CD4-positive, alpha-beta T cell treated with Interleukin-10 for 1 hour (primary cell): ENCODE data around the gene TMEM131L.
"Not testable (repeated sequence)": the region's sequence is repeated elsewhere in the genome, so short reads cannot be mapped to it uniquely, and the experiment has no call there.

Experiments used
- DNase-seq: peaks from one replicate; pipeline ENCODE4 v3.0.0-alpha.2; 2020

The TMEM131L gene, protein sequence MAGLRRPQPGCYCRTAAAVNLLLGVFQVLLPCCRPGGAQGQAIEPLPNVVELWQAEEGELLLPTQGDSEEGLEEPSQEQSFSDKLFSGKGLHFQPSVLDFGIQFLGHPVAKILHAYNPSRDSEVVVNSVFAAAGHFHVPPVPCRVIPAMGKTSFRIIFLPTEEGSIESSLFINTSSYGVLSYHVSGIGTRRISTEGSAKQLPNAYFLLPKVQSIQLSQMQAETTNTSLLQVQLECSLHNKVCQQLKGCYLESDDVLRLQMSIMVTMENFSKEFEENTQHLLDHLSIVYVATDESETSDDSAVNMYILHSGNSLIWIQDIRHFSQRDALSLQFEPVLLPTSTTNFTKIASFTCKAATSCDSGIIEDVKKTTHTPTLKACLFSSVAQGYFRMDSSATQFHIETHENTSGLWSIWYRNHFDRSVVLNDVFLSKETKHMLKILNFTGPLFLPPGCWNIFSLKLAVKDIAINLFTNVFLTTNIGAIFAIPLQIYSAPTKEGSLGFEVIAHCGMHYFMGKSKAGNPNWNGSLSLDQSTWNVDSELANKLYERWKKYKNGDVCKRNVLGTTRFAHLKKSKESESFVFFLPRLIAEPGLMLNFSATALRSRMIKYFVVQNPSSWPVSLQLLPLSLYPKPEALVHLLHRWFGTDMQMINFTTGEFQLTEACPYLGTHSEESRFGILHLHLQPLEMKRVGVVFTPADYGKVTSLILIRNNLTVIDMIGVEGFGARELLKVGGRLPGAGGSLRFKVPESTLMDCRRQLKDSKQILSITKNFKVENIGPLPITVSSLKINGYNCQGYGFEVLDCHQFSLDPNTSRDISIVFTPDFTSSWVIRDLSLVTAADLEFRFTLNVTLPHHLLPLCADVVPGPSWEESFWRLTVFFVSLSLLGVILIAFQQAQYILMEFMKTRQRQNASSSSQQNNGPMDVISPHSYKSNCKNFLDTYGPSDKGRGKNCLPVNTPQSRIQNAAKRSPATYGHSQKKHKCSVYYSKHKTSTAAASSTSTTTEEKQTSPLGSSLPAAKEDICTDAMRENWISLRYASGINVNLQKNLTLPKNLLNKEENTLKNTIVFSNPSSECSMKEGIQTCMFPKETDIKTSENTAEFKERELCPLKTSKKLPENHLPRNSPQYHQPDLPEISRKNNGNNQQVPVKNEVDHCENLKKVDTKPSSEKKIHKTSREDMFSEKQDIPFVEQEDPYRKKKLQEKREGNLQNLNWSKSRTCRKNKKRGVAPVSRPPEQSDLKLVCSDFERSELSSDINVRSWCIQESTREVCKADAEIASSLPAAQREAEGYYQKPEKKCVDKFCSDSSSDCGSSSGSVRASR (N-terminal part only)

DNA sequence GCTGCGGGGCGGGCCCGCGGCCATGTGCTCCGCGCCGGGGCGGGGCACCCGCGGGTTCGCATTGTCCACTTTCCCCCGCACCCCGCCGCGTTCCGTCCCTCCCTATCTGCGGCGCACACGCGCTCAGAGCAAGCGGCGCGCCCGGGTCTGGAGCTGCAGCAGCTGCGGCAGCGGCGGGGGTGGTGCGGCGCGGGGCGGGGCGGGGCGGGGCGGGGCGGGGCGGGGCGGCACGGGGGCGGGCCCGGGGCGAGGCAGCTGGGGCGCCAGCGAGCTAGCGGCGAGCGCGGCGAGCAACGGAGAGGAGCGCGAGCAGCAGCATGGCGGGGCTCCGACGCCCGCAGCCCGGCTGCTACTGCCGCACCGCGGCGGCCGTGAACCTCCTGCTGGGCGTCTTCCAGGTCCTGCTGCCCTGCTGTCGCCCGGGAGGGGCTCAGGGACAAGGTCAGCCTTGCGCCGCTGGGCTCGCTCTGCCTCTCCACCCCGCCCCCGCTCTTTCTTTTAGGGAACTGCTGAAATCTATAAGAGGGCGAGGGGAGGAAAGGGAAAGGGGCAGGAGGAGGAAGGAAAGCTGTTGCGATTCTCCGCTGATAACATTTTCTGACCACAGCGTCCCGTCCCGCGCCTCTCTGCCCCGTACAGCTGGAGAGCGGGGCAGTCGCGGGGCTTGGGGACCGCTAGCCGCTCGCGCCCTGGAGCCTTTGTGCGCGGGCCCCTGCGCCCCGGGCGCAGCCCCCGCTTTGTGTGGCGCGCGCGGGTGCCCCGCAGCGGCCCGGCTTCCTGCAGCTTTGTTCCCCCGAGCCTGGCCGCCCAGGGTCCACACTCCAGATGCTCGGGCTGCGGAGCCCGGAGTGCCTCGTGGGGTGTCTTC, at the start of gene TMEM131L:
Gene TMEM131L (plus strand): TSS at position 280 of the 868 bp plus-strand sequence. CDS start 38 bp downstream, at position 318.
- DNase-seq: peak; percentile 82

DNA sequence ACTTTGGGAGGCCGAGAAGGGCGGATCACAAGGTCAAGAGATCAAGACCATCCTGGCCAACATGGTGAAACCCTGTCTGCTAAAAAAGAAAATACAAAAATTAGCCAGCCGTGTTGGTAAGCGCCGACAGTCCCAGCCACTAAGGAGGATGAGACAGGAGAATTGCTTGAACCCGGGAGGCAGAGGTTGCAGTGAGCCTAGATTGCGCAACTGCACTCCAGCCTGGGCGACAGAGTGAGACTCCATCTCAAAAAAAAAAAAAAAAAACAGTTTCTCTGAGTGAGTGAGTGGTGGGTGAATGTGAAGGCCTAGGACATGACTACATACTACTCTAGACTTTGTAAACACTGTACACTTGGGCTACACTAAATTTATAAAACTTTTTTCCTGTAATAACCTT, 49.7 kb upstream of the TMEM131L start:
- not testable (repeated sequence) for DNase-seq

DNA sequence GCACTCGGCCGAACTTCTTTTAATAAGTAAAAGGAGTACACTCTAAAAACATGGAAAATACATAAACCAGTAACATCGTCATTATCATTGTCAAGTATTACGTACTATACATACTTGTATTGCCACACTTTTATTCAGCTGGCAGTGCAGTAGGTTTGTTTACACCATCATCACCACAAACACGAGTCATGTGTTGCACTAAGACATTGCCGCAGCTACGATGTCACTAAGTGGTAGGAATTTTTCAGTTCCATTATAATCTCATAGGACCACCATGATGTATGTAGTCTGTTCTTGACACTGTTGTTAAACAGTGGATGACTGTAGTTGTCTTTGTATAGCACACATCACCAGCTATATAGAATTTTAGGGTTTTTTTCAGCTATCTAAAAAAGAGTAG, 48.0 kb upstream of the TMEM131L start:
- no peak for DNase-seq

DNA sequence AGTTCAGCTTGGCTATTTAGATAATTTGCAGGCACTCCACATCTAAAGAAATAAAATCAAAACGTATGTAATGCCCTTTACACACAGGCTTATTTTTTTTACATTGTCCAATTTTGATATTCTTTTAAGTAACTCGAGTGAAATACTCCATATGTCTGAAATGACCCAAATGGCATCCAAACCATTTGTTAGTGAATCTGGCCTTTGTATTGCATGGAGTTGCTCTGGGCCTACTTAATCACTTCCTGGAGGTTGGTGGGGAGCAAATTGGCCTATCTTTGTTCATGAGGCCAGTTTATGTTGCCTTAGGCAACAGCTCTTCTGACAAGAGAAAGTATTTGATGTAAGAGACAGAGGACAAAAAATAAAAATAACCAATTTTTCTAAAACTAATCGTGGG, 47.6 kb upstream of the TMEM131L start:
- DNase-seq: no peak

DNA sequence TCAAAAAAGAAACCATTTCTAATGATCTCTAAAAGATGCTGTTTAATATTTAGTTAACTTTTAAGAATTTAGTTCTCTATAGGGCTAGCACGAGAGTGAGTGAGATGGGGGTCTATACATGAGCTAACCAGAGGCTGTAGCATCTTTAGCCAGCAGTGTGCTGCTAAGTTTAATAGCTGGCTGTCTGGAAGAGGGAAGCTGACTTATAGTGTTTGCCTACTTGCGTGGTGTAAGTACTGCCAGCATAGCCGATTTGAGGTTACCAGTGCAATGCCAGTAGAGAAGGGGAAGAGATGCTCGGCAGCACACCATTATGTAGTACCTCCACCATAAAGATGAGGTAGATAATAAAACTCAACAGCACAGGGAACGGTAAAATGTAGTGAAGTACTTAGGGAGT, 47.1 kb upstream of the TMEM131L start:
- no peak for DNase-seq

DNA sequence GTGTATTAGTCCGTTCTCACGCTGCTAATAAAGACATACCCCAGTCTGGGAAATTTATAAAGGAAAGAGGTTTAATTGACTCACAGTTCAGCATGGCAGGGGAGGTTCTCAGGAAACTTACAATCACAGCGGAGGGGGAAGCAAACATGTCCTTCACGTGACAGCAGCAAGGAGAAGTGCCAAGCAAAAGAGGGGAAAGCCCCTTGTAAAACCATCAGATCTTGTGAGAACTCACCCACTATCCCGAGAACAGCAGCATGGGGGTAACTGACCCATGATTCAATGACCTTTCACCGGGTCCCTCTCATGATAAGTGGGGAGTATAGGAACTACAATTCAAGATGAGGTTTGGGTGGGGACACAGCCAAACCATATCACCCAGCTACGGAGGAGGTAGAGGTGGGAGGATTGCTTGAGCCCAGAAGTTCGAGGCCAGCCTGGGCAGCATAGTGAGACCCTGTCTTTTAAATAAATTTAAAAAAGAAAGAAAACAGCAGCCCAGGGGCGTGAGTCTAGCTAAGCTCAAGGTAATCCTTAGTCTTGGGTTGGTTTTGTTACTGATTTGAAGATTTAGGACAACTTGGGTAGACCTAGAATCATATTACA, 46.4 kb upstream of the TMEM131L start:
- no peak for DNase-seq

DNA sequence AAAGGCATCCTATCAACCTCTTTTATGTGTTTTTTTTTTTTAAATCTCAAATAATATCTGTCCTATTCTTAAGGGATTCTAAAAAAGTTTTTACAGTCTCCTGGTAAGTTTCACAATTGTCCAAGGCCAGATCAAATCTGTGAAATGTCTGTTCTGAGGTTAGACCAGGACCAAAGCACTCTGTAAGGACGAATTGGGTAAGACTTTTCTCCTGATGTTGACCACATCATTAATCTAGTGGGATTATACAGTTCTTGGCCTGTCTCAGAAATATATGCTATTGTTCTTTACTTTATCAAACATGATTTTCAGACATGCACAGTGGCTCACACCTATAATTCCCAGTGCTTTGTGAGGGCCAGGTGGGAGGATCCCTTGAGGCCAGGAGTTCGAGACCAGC, 45.8 kb upstream of the TMEM131L start:
- no peak for DNase-seq

DNA sequence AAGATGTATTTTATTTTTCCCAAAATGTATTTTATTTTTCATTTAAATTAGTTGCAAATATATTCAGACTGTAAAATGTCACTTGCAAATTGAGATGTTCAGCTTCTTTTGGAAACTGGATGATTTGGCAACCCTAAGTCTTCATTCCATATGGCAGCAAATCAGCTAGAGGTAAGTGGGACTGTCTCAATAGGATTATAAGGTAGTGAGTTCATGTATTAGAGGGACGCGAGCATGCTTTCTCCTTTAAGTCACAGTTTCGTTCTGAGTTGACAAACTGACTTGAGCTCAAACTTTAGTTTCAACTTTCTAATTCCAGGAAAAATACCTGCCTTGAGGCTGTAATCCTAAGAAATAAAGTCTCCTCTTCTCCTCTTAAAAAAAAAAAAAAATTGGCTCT, 44.2 kb upstream of the TMEM131L start:
- no peak for DNase-seq

DNA sequence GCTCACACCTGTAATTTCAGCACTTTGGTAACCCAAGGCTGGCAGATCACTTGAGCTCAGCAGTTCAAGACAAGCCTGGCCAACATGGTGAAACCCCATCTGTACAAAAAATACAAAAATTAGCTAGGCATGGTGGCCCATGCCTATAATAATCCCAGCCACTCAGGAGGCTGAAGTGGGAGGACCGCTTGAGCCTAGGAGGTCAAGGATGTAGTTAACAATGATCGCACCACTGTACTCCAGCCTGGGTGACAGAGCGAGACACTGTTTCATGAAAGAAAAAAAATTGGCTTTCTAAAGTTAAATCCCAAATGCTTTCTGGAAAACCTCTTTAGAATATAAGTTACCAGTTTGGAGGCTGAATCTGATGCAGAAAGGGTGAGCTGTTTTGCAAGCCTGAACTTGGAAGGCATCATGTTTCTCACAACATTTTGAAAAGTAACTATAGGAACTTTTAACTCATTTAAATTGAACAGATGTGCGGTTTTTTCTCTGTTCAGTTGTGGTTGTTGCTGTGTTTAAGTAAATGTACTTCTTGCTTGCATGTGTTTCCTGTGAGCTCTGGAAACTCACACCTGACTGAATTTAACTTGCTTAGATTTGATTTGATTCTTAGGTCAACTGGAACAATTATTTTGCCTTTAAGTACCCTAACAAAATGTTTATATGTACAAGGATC, 39.8 kb upstream of the TMEM131L start:
- DNase-seq: peak; percentile 46

DNA sequence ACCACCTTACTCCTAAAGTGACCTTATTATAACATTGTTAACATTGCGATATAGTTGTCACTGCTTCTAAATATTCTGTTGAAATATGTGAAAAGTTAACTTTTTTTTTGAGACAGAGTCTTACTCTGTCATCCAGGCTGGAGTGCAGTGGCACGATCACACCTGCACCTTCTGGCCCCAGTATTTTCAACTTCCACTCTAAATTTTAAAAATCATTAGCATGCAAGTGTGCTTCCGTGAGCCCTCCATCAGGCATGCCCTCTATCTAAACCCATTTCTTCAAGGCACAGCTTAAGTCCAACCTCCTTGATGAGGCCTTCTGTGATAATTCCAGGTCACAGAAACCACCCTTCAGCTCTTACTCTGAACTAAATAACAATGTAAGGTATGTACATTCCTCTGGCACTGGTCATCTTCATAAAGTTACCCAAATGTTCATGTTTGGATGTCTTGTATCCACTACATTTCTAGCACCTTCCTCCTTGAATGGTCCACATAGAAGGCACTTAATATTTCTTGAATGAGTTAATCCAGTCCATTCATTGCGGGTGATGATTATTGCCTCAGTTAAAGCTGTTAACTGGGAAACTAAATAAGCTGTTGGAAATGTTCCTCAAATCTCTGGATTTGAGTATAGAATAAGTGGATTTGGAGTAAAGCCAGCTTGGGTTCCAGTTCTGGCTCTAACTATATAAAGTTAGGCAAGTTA, 38.6 kb upstream of the TMEM131L start:
- no peak for DNase-seq

DNA sequence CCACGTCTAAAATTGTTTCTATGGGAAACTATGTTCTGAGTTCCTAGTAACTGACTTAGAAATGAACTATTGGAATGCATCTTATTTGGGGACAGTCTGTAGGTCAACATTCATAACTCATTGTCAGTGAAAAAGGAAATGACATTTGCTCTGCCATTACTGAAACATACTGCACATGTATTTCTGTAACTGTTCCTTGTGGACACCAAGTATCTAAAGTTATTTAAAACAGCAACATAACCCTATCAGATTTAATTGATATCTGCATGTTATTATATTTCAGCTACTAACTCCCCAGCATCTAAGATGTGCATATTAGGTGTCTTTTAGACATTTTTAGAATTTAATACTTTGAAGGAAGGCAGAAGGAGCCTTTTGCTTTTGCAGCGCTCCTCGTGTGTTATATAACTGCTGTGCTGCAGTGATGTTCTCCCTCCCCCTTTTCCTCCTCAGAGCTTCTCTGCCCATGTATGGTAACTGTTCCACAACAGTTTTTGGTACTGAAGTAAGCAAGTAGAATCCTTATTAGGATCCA, 37.2 kb upstream of the TMEM131L start:
- DNase-seq: no peak

DNA sequence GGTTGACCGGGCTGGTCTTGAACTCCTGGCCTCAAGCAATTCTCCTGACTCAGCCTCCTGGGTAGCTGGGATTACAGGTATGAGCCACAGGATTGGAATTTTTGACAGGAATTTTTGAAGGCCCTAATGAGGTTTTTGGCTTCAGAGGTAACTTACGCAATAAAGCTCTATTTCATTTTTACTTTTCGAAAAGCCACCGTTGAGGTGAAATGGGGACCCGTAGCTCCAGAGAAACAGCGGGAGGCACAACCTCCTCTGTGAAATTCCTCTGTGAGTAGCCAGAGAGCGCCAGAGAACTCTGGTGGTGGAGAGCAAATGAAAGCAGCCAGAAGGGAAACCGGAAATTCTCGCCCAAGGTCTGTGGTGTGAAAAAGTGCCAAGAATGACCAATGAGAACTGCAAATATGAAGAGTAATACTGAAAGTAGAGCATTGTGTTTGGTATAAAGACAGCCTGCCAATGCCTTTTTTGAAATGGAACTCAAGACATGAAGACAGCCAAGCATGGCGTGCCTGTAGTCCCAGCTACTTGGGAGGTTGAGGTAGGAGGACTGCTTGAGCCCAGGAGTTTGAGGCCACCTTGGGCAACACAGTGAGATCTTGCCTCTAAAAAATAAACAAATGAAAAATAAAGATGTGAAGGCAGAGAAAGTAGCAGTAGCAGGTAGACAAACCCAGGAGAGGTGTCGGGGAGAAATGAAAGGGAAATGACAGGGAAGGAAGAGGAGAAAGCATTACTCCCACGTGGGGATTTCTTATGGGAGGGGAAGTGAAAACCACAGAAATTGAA, 33.0 kb upstream of the TMEM131L start:
- DNase-seq: peak; percentile 86

DNA sequence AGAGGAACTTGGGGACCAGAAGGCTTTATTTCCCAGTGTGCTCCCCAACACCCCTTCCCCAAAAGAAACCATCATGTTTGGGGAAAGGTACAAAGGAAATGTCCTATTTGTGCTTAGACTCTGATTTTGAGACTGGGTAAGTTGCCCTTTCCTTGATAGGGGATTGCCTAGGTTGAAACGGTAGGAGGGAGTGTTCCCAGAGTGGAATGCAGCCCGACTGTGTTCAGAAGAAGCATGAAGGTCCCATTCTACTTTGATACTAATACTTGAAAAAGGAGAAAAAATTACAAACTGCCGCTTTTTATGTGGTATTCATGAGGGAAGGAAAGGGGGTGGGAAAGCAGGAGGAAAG, 32.4 kb upstream of the TMEM131L start:
- DNase-seq: no peak

DNA sequence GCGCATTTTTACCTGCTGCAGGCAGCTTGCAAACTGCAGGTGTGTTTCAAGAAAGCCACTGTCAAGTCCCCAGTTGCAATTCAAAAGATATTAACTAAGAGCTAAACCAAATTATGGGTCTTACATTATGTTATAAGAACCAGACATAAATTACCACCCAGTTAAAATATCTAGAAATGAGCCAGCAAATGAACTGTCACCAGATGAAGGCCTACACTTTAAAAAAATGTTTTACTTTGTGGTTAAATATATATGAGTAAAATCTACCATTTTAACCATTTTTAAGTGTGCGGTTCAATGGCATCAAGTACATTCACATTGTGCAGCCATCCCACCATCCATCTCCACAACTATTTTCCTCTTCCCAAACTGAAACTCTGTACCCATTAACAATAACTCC, 32.0 kb upstream of the TMEM131L start:
- DNase-seq: no peak

DNA sequence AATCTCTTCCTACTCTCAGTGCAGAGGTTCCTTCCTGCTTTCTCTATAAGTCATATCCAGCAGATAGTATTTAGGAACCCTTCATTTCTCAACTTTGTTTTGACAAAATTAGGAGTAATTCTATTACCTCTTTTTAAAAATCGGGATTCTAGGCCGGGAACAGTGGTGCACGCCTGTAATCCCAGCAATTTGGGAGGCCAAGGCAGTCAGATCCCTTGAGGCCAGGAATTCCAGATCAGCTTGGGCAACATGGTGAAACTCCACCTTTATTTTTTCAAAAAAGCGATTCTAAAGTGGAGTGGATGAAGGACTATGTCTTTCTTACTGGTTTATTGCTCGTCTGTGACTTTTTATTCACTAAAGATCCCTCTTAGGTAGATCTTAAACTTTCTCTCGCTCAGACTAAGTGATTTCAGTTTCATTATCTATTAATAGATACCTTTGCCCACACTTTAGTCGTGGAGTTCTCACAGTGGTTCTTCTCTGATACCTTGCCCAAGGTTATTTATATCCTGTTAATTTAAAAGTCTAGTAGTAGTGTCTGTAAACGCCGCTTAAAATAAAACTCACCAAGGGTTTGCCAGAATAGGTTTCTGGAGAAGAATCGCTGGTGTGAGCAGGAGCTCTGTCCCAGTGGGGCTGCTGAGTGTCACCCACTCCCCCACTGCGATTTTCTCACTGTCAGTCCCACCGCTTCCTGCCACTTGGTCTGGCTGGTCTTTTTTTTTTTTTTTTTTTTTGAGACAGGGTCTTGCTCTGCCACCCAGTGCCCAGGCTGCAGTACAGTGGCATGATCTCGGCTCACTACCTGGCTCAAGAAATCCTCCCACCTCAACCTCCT, 27.0 kb upstream of the TMEM131L start:
- DNase-seq: peak; percentile 64

DNA sequence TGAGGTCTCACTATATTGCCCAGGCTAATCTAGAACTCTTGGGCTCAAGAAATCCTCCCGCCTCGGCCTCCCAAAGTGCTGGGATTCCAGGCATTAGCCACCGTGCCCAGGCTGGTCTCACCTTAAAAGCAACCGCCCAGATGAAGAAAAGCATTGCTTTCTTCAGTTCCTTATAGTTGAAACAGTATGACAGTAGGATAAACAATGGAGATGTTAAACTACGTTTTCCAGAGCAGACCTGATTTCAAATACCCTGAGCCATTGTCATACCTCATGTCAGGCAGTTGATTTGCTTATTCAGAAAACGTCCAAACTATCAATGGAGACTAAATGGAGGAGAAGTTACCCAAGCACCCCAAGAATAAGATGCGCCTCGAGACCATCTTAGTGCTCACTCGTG, 26.3 kb upstream of the TMEM131L start:
- no peak for DNase-seq

DNA sequence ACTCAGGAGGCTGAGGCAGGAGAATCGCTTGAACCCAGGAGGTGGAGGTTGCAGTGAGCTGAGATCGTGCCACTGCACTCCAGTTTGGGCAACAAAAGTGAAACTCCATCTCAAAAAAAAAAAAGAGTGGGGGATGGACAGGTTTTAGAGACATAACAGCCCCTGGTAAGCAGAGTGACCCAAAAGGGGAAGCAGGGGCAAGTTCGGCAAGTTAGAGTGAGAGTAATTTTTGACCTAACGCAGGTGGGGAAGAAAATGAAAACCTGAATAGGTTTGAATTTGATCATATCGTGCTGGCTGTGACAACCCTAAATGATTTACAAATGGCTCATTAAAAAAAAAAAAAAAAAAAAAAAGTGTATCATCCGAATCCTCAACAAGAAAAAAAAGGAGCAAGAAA, 25.7 kb upstream of the TMEM131L start:
- no peak for DNase-seq

DNA sequence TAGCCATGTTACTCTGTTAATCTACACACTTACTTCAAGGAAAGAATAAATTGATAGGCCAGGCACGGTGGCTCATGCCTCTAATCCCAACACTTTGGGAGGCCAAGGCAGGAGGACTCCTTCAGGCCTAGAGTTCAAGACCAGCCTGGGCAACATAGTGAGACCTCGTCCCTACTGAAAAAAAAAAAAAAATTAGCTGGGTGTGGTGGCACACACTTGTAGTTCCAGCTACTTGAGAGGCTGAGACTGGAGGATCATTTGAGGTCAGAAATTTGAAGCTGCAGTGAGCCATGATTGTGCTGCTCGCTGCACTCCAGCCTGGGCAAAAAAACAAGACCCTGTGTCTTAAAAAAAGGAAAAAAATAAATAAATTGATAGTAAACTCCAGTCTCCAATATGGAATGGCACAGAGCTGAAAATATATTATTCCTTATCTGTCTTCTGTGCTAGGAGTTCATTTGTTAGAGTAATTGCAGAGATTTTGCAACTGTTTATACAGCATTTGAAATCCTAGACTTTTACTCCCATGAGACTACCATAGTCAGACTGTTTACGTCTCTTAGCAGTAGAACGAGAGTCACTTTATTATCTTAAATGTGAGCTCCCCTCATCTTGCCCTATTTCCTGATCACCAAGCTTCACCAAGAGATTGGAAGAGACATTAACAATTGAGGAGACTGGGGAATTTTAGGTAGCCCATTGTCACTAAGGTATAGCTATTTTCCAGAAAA, 18.8 kb upstream of the TMEM131L start:
- no peak for DNase-seq
